GM12878 (cell line): ENCODE data around the gene EEF2K. TPM values are rescaled to one million over a fixed set of nuclear protein-coding genes. Genes with fewer than 3 reads are reported as not detected.

Experiments used
- ATAC-seq: fragments of 200-7000 bp; cut with Tn5 transposase; 3 replicates; pipeline ENCODE4 v1.9.1; 2020; ENCODE audit warnings: mild to moderate bottlenecking, moderate library complexity
- BruUV-seq: library from RNA; stranded (reverse); fragments of 400-500 nt; replicated peaks from 2 replicates; lab custom pipeline; 2021; lab: Mats Ljungman, UMichigan
- CTCF ChIA-PET: fragments of 300-600 bp; sonication (Branson Sonifier 250); formaldehyde crosslinking; extraction: SDS; loops from one replicate; lab custom pipeline; 2021; ENCODE audit warnings: inconsistent platforms; lab: Yijun Ruan, JAX
- POLR2A ChIA-PET: fragments of 350-600 bp; formaldehyde crosslinking; extraction: SDS; loops from one replicate; lab custom pipeline; 2021; ENCODE audit warnings: inconsistent platforms; lab: Charles Lee
- RAD21 ChIA-PET: fragments of 300-600 bp; sonication (Branson Sonifier 250); formaldehyde crosslinking; loops from one replicate; lab custom pipeline; 2023; ENCODE audit warnings: antibody characterized with exemption; ENCODE audit not compliant: unreplicated experiment; lab: Charles Lee
- SMC1A ChIA-PET: fragments of 300-600 bp; sonication (Branson Sonifier 250); formaldehyde crosslinking; loops from one replicate; lab custom pipeline; 2023; ENCODE audit not compliant: unreplicated experiment, uncharacterized antibody; lab: Charles Lee
- DNase-seq: peaks from one replicate; pipeline ENCODE4 v3.0.0-alpha.2; 2011; ENCODE audit warnings: low read depth, low spot score
- FAIRE-seq: peaks from 3 replicates; lab custom pipeline; 2011; peaks lifted over from hg19 to GRCh38; lab: Jason Lieb, UNC
- H2AFZ ChIP-seq: 2 replicates; pipeline ENCODE4 v1.6.0; 2011; ENCODE audit warnings: low read depth, low read length, control low read depth; ENCODE audit not compliant: control insufficient read depth
- H3K27ac ChIP-seq: 2 replicates; pipeline ENCODE4 v1.5.1; 2011; ENCODE audit warnings: control low read depth; ENCODE audit not compliant: control insufficient read depth, insufficient read depth
- H3K27me3 ChIP-seq, 2 experiments: replicated peaks in 1 of 2; 2 replicates each; pipeline versions ENCODE4 v1.6.0 to v1.6.1; 2011; ENCODE audit warnings: low read length in 1 of 2; ENCODE audit not compliant: control insufficient read depth in 2 of 2, insufficient read depth in 2 of 2
- H3K36me3 ChIP-seq, 2 experiments: 2 replicates each; pipeline ENCODE4 v1.5.1; 2011; ENCODE audit warnings: low read length in 1 of 2; ENCODE audit not compliant: control insufficient read depth in 2 of 2, insufficient read depth in 2 of 2
- H3K4me1 ChIP-seq: 2 replicates; pipeline ENCODE4 v1.6.1; 2011; ENCODE audit warnings: mild to moderate bottlenecking, low read length, moderate library complexity, mixed read lengths; ENCODE audit not compliant: control insufficient read depth, insufficient read depth
- H3K4me2 ChIP-seq: 2 replicates; pipeline ENCODE4 v1.6.0; 2011; ENCODE audit warnings: control low read depth; ENCODE audit not compliant: control insufficient read depth, insufficient read depth
- H3K4me3 ChIP-seq: fragments of 200-600 bp; sonication (generic); 2 replicates; pipeline ENCODE4 v1.5.1; 2016
- H3K79me2 ChIP-seq: 2 replicates; pipeline ENCODE4 v1.6.0; 2011; ENCODE audit warnings: low read length; ENCODE audit not compliant: control insufficient read depth, insufficient read depth
- H3K9ac ChIP-seq: 2 replicates; pipeline ENCODE4 v1.8.0; 2011; ENCODE audit warnings: low read length, control low read depth, mixed read lengths; ENCODE audit not compliant: control insufficient read depth, insufficient read depth
- H3K9me3 ChIP-seq: replicated peaks from 3 replicates; pipeline ENCODE4 v1.5.1; 2011; ENCODE audit warnings: mild to moderate bottlenecking, low read length; ENCODE audit not compliant: control insufficient read depth, insufficient read depth
- H4K20me1 ChIP-seq: 2 replicates; pipeline ENCODE4 v1.6.0; 2011; ENCODE audit not compliant: control insufficient read depth, insufficient read depth
- BCLAF1 ChIP-seq: fragments of 450-650 bp; IDR thresholded peaks from 2 replicates; pipeline ENCODE4 v1.6.1; 2017; ENCODE audit warnings: antibody characterized with exemption, mild to moderate bottlenecking, moderate library complexity
- CEBPB ChIP-seq, 2 experiments: fragments of 150-350 bp in 1 of 2; IDR thresholded peaks; 2 replicates each; pipeline ENCODE4 v1.6.1; 2012 to 2014; ENCODE audit warnings: low read depth in 2 of 2, low read length in 2 of 2, borderline replicate concordance in 1 of 2, inconsistent platforms in 1 of 2
- CREB1 ChIP-seq: IDR thresholded peaks from 2 replicates; pipeline ENCODE4 v1.6.1; 2012; ENCODE audit warnings: low read depth, mild to moderate bottlenecking, inconsistent platforms
- ESRRA ChIP-seq: IDR thresholded peaks from 2 replicates; pipeline ENCODE4 v1.6.1; 2012; ENCODE audit warnings: mild to moderate bottlenecking, low read length, improper control_type of control experiment
- IKZF1 ChIP-seq: fragments of 450-650 bp; conservative IDR thresholded peaks from 2 replicates; pipeline ENCODE4 v1.6.1; 2017; ENCODE audit warnings: antibody characterized with exemption, mild to moderate bottlenecking
- MEF2B ChIP-seq: fragments of 450-650 bp; IDR thresholded peaks from 2 replicates; pipeline ENCODE4 v1.6.1; 2018; ENCODE audit warnings: mild to moderate bottlenecking, moderate library complexity; ENCODE audit not compliant: partially characterized antibody, poor library complexity, severe bottlenecking
- MLLT1 ChIP-seq: fragments of 450-650 bp; IDR thresholded peaks from 2 replicates; pipeline ENCODE4 v1.6.1; 2016; ENCODE audit warnings: mild to moderate bottlenecking
- NFIC ChIP-seq: IDR thresholded peaks from 2 replicates; pipeline ENCODE4 v1.6.1; 2012; ENCODE audit warnings: low read depth, mild to moderate bottlenecking, inconsistent platforms, low read length, moderate library complexity
- NR2C1 ChIP-seq: fragments of 450-650 bp; IDR thresholded peaks from 2 replicates; pipeline ENCODE4 v1.6.1; 2017; ENCODE audit warnings: antibody characterized with exemption, mild to moderate bottlenecking, moderate library complexity
- POLR2A ChIP-seq: IDR thresholded peaks from 2 replicates; pipeline ENCODE4 v1.6.1; 2011; ENCODE audit warnings: low read depth, mild to moderate bottlenecking, low read length
- PRDM15 ChIP-seq: fragments of 450-650 bp; formaldehyde crosslinking; IDR thresholded peaks from 2 replicates; pipeline ENCODE4 v1.4.0; 2020; ENCODE audit warnings: mild to moderate bottlenecking, moderate library complexity
- RAD51 ChIP-seq: fragments of 450-650 bp; IDR thresholded peaks from 2 replicates; pipeline ENCODE4 v1.6.1; 2016; ENCODE audit warnings: moderate library complexity, mild to moderate bottlenecking, inconsistent platforms
- SREBF1 ChIP-seq: IDR thresholded peaks from 2 replicates; pipeline ENCODE4 v1.6.1; 2012; ENCODE audit warnings: mild to moderate bottlenecking, low read length
- TCF3 ChIP-seq: IDR thresholded peaks from 2 replicates; pipeline ENCODE4 v1.6.1; 2012; ENCODE audit warnings: low read depth, mild to moderate bottlenecking, low read length, borderline replicate concordance; ENCODE audit not compliant: insufficient read depth
- WRNIP1 ChIP-seq: IDR thresholded peaks from 2 replicates; pipeline ENCODE4 v1.6.1; 2011; ENCODE audit warnings: low read depth, low read length, improper control_type of control experiment, borderline replicate concordance
- ZNF622 ChIP-seq: fragments of 450-650 bp; IDR thresholded peaks from 2 replicates; pipeline ENCODE4 v1.6.1; 2017; ENCODE audit warnings: mild to moderate bottlenecking, inconsistent platforms
- WGBS: methylation state at CpG from one replicate; pipeline ENCODE4 v1.1.6; 2016; ENCODE audit warnings: low lambda C conversion rate; ENCODE audit not compliant: insufficient replicate concordance, insufficient coverage; ENCODE audit errors: missing lambda C conversion rate; 5-methylcytosine and 5-hydroxymethylcytosine counted together
- in situ Hi-C: fragments of 300-500 bp; cut with MboI; formaldehyde crosslinking; loops from 9 replicates; pipeline ENCODE4 v1.14.3; 2018; ENCODE audit warnings: mixed read lengths
- intact Hi-C: fragments of 100-400 bp; cut with micrococcal nuclease; formaldehyde crosslinking; loops from one replicate; pipeline ENCODE4 v1.14.2; 2022; ENCODE audit not compliant: unreplicated experiment
- polyA plus RNA-seq, 11 experiments: library from polyadenylated mRNA; depleted of rRNA in 4 of 11; unstranded in 6 of 11; stranded (reverse) in 5 of 11; fragments of >200 nt; fragmentation: Nextera tagmentation in 4 of 11; fragmentation: Illumina TruSeq in 1 of 11; extraction: Ambion mirVana in 4 of 11; extraction: Trizol in 1 of 11; gene quantifications; 1 replicate in 1 of 11; 2 replicates in 10 of 11; pipeline versions ENCODE4 v1.2.1 to v1.2.3, GENCODE V29; 2011 to 2016; ENCODE audit warnings: inconsistent platforms in 2 of 11, missing spikeins in 2 of 11, low read depth in 1 of 11
- total RNA-seq, 4 experiments: library from RNA; depleted of rRNA in 3 of 4; stranded (reverse); fragments of >200 nt in 3 of 4; fragmentation: Illumina TruSeq in 1 of 4; extraction: Trizol in 1 of 4; gene quantifications; 2 replicates each; pipeline versions ENCODE4 v1.2.1 to v1.2.3, GENCODE V29; 2013 to 2021

EEF2K gene
- total and polyA plus RNA-seq, 10 of the 15 experiments (the other 5 are each of a cell fraction or from before 2014, with no cell fraction given), result 2.0 to 29.6 (median 12.2) TPM

- Histone ChIP-seq H3K79me2 (0 out of 2 replicates have a peak, but pooled peaks cover 2% of the 10 kb centered on the region), H3K4me2 (no peak overlapping the region), H3K27ac (no peak overlapping the region), H4K20me1 (no peaks in the 10 kb centered on the region), H2AFZ (no peak overlapping the region), H3K9ac (no peak overlapping the region), H3K9me3 (no peaks in the 10 kb centered on the region), H3K4me1 (no peaks in the 10 kb centered on the region), H3K27me3 (no peaks in the 10 kb centered on the region), H3K36me3 (peaks cover 25 to 47% of the 10 kb centered on the region in 2 experiments), H3K4me3 (no peak overlapping the region)
- BruUV-seq, result no TSS peak
- in situ Hi-C loops, result loop anchor here (10.0 to 25.0 kb wide), 5 partner anchors 239 to 1169 kb away; partner anchors contain the start of genes DNAH3 and LDAF1
- intact Hi-C loops, result loop anchor here (5.0 kb wide), 2 partner anchors 49 to 1166 kb away; partner anchors contain the start of genes CDR2 and LDAF1
- FAIRE-seq (no peak), ATAC-seq (no peak), DNase-seq (no peak)
- SMC1A ChIA-PET, result interaction anchor here (0.6 kb wide), 1 partner anchor 30 kb away, joined by 3 read pairs; no protein-coding TSS in a partner anchor
- POLR2A ChIA-PET, result no interaction called here
- 89% methylated on average over 12 of the region's 12 CpGs for WGBS
- CTCF ChIA-PET, result interaction anchor here (1.5 kb wide), 1 partner anchor 50 kb away, joined by 3 read pairs; no protein-coding TSS in a partner anchor
- RAD21 ChIA-PET, result no interaction called here
- TF ChIP-seq CEBPB (IDR thresholded peaks at IDR 0.05; ENCODE audit: borderline replicate concordance in 1 of 2, low read depth in 2 of 2, low read length in 2 of 2) (no peak), ESRRA (no peak), CREB1 (no peak), IKZF1 (no peak), RAD51 (no peak), MLLT1 (no peak), SREBF1 (no peak), NFIC (no peak), PRDM15 (no peak), MEF2B (no peak), BCLAF1 (no peak), ZNF622 (no peak), NR2C1 (no peak), WRNIP1 (no peak), POLR2A (no peak), TCF3 (no peak)
Measured at GRCh38 chr16:22323173-22323958, 117.3 kb downstream of the EEF2K start.
